Uterus (tissue), 2 donors: ENCODE data around the gene LPP.

Experiments
- POLR2A ChIP-seq, 2 donors: fragments of 450-650 bp; IDR thresholded peaks; one replicate each; pipeline ENCODE4 v1.6.1; 2016; ENCODE audit warnings: antibody characterized with exemption in 2 of 2, mild to moderate bottlenecking in 1 of 2, moderate library complexity in 1 of 2
- TF ChIP-seq, protein P1 (sequence below), 4 experiments: fragments of 200-600 bp in 2 of 4; fragments of 450-650 bp in 2 of 4; sonication (generic) in 2 of 4; IDR thresholded peaks; one replicate each; pipeline ENCODE4 v1.5.1; 2016 to 2019; ENCODE audit warnings: antibody characterized with exemption in 4 of 4, mild to moderate bottlenecking in 2 of 4, moderate library complexity in 1 of 4

GRCh38 chr3:188106887-188107830 is 46.8 kb upstream of the LPP start:
- TF ChIP-seq, protein P1, sequence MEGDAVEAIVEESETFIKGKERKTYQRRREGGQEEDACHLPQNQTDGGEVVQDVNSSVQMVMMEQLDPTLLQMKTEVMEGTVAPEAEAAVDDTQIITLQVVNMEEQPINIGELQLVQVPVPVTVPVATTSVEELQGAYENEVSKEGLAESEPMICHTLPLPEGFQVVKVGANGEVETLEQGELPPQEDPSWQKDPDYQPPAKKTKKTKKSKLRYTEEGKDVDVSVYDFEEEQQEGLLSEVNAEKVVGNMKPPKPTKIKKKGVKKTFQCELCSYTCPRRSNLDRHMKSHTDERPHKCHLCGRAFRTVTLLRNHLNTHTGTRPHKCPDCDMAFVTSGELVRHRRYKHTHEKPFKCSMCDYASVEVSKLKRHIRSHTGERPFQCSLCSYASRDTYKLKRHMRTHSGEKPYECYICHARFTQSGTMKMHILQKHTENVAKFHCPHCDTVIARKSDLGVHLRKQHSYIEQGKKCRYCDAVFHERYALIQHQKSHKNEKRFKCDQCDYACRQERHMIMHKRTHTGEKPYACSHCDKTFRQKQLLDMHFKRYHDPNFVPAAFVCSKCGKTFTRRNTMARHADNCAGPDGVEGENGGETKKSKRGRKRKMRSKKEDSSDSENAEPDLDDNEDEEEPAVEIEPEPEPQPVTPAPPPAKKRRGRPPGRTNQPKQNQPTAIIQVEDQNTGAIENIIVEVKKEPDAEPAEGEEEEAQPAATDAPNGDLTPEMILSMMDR (IDR thresholded peaks at IDR 0.05): no peak
- TF ChIP-seq POLR2A (IDR thresholded peaks at IDR 0.05): no peak
